Kidney epithelial cell (primary cell): Measurements from ENCODE around the gene PALLD. TPM values are rescaled to one million over a fixed set of nuclear protein-coding genes. Genes with fewer than 3 reads are reported as not detected.

Experiments used
- DNase-seq: peaks from one replicate; pipeline ENCODE4 v3.0.0-alpha.2; 2010; ENCODE audit warnings: low read depth
- H3K27me3 ChIP-seq: 2 replicates; pipeline ENCODE4 v1.6.0; 2011; ENCODE audit warnings: low read length; ENCODE audit not compliant: control insufficient read depth, insufficient read depth
- H3K36me3 ChIP-seq: 2 replicates; pipeline ENCODE4 v1.5.1; 2011; ENCODE audit warnings: low read length; ENCODE audit not compliant: control insufficient read depth, insufficient read depth
- H3K4me3 ChIP-seq: 2 replicates; pipeline ENCODE4 v1.5.1; 2011; ENCODE audit warnings: low read depth, mild to moderate bottlenecking, control low read depth, low read length
- CTCF ChIP-seq: IDR thresholded peaks from 2 replicates; pipeline ENCODE4 v1.5.1; 2011; ENCODE audit warnings: mild to moderate bottlenecking, moderate library complexity, low read length, control low read depth, inconsistent platforms; ENCODE audit not compliant: insufficient read depth, poor library complexity, severe bottlenecking
- total RNA-seq: library from RNA; depleted of rRNA; stranded (reverse); fragments of >200 nt; gene quantifications from 2 replicates; pipeline ENCODE4 v1.2.3, GENCODE V29; 2015

PALLD gene
- total RNA-seq, 1 donor from 2014 or later: 77.4 TPM

GRCh38 chr4:168837922-168838321 is 341.1 kb downstream of the PALLD start:
- Histone ChIP-seq H3K27me3 (no peaks in the 10 kb centered on the region), H3K36me3 (no peaks in the 10 kb centered on the region), H3K4me3 (no peak overlapping the region)
- TF ChIP-seq CTCF: no peak
- no peak for DNase-seq

GRCh38 chr4:168839758-168840391 is 343.0 kb downstream of the PALLD start:
- TF ChIP-seq CTCF: no peak
- no peaks in the 10 kb centered on the region for H3K27me3 ChIP-seq
- H3K36me3 ChIP-seq: no peaks in the 10 kb centered on the region
- no peak overlapping the region for H3K4me3 ChIP-seq
- DNase-seq: no peak

GRCh38 chr4:168840392-168840763 is 343.5 kb downstream of the PALLD start:
- no peak for DNase-seq
- TF ChIP-seq CTCF: no peak
- Histone ChIP-seq H3K4me3 (no peak overlapping the region), H3K27me3 (no peaks in the 10 kb centered on the region), H3K36me3 (no peaks in the 10 kb centered on the region)

- no peaks in the 10 kb centered on the region for H3K36me3 ChIP-seq
- H3K4me3 ChIP-seq: no peak overlapping the region
- DNase-seq: no peak
- TF ChIP-seq CTCF: no peak
- H3K27me3 ChIP-seq: no peaks in the 10 kb centered on the region
These were observed 344.3 kb downstream of the PALLD start for GRCh38 chr4:168841000-168841671.

- no peak for DNase-seq
- no peaks in the 10 kb centered on the region for H3K36me3 ChIP-seq
- no peaks in the 10 kb centered on the region for H3K27me3 ChIP-seq
- no peak for TF ChIP-seq CTCF
- no peak overlapping the region for H3K4me3 ChIP-seq
These were observed 344.8 kb downstream of the PALLD start for GRCh38 chr4:168841672-168842019.

GRCh38 chr4:168842186-168842585 is 345.3 kb downstream of the PALLD start:
- DNase-seq: no peak
- Histone ChIP-seq H3K4me3 (no peak overlapping the region), H3K27me3 (no peaks in the 10 kb centered on the region), H3K36me3 (no peaks in the 10 kb centered on the region)
- TF ChIP-seq CTCF: no peak
